IMR-90 (cell line): Measurements from ENCODE around the gene ANXA7. TPM values are rescaled to one million over a fixed set of nuclear protein-coding genes. Genes with fewer than 3 reads are reported as not detected.

Source experiments
- ATAC-seq: fragments of 200-7000 bp; cut with Tn5 transposase; 2 replicates; pipeline ENCODE4 v1.9.1; 2020; ENCODE audit warnings: low read depth, mild to moderate bottlenecking, moderate library complexity
- BruUV-seq: library from RNA; stranded (reverse); fragments of 400-500 nt; replicated peaks from 2 replicates; lab custom pipeline; 2021; lab: Mats Ljungman, UMichigan
- CTCF ChIA-PET: fragments of 300-600 bp; formaldehyde crosslinking; extraction: SDS; loops from one replicate; lab custom pipeline; 2021; ENCODE audit warnings: antibody characterized with exemption; lab: Yijun Ruan, JAX
- POLR2A ChIA-PET: fragments of 300-600 bp; sonication (Branson Sonifier 250); formaldehyde crosslinking; loops from one replicate; lab custom pipeline; 2022; ENCODE audit warnings: antibody characterized with exemption; ENCODE audit not compliant: unreplicated experiment; lab: Charles Lee
- DNase-seq: peaks from one replicate; pipeline ENCODE4 v3.0.0; 2013
- H2AFZ ChIP-seq: replicated peaks from 2 replicates; pipeline ENCODE3; 2013; ENCODE audit warnings: low read length, mild to moderate bottlenecking; ENCODE audit not compliant: poor library complexity
- H2AK5ac ChIP-seq: 2 replicates; pipeline ENCODE4 v1.6.1; 2013; ENCODE audit warnings: low read depth, low read length, inconsistent platforms
- H2AK9ac ChIP-seq: replicated peaks from 2 replicates; pipeline ENCODE3; 2013; ENCODE audit warnings: mild to moderate bottlenecking, low read depth, low read length, moderate library complexity; ENCODE audit not compliant: poor library complexity
- H2BK120ac ChIP-seq: 2 replicates; pipeline ENCODE4 v1.6.1; 2013; ENCODE audit warnings: low read depth, low read length, inconsistent platforms
- H2BK15ac ChIP-seq: 3 replicates; pipeline ENCODE4 v1.6.1; 2013; ENCODE audit warnings: low read depth, low read length, inconsistent platforms
- H2BK20ac ChIP-seq: 2 replicates; pipeline ENCODE4 v1.6.1; 2013; ENCODE audit warnings: low read depth, mild to moderate bottlenecking, inconsistent platforms, low read length, moderate library complexity
- H2BK5ac ChIP-seq: 2 replicates; pipeline ENCODE4 v1.6.1; 2013; ENCODE audit warnings: mild to moderate bottlenecking, low read depth, low read length, inconsistent platforms; ENCODE audit not compliant: poor library complexity, severe bottlenecking
- H3K14ac ChIP-seq: replicated peaks from 2 replicates; pipeline ENCODE4 v1.6.1; 2013; ENCODE audit warnings: low read depth, low read length, inconsistent platforms
- H3K18ac ChIP-seq: 2 replicates; pipeline ENCODE4 v1.6.1; 2013; ENCODE audit warnings: low read depth, low read length, control low read depth
- H3K23ac ChIP-seq: 2 replicates; pipeline ENCODE4 v1.6.1; 2013; ENCODE audit warnings: low read depth, low read length, inconsistent platforms
- H3K27ac ChIP-seq: 2 replicates; pipeline ENCODE4 v1.5.1; 2013; ENCODE audit warnings: mild to moderate bottlenecking, control low read depth, low read length; ENCODE audit not compliant: insufficient read depth
- H3K27me3 ChIP-seq: 2 replicates; pipeline ENCODE4 v1.6.1; 2013; ENCODE audit warnings: low read length; ENCODE audit not compliant: control insufficient read depth, insufficient read depth
- H3K36me3 ChIP-seq: 2 replicates; pipeline ENCODE4 v1.6.1; 2013; ENCODE audit warnings: low read length, mixed read lengths; ENCODE audit not compliant: control insufficient read depth, insufficient read depth
- H3K4ac ChIP-seq: 2 replicates; pipeline ENCODE4 v1.6.1; 2013; ENCODE audit warnings: low read depth, low read length, inconsistent platforms
- H3K4me1 ChIP-seq: 2 replicates; pipeline ENCODE4 v1.6.1; 2013; ENCODE audit warnings: low read length, mixed read lengths; ENCODE audit not compliant: control insufficient read depth, insufficient read depth
- H3K4me2 ChIP-seq: 2 replicates; pipeline ENCODE4 v1.6.1; 2013; ENCODE audit warnings: low read depth, mild to moderate bottlenecking, control low read depth, low read length, moderate library complexity
- H3K4me3 ChIP-seq: 2 replicates; pipeline ENCODE4 v1.5.1; 2013; ENCODE audit warnings: low read depth, mild to moderate bottlenecking, control low read depth, low read length, moderate library complexity; ENCODE audit not compliant: insufficient read depth
- H3K56ac ChIP-seq: 2 replicates; pipeline ENCODE4 v1.6.1; 2013; ENCODE audit warnings: low read length, inconsistent platforms; ENCODE audit not compliant: insufficient read depth; ENCODE audit errors: extremely low read depth
- H3K79me1 ChIP-seq, 2 experiments: 2 replicates each; pipeline ENCODE4 v1.6.1; 2013; ENCODE audit warnings: low read length in 2 of 2, inconsistent platforms in 1 of 2, low read depth in 1 of 2
- H3K9ac ChIP-seq: 2 replicates; pipeline ENCODE4 v1.6.1; 2013; ENCODE audit warnings: low read depth, low read length, control low read depth
- H3K9me1 ChIP-seq: 2 replicates; pipeline ENCODE4 v1.6.1; 2013; ENCODE audit warnings: low read length, inconsistent platforms; ENCODE audit not compliant: insufficient read depth
- H3K9me3 ChIP-seq: 2 replicates; pipeline ENCODE4 v1.6.1; 2013; ENCODE audit warnings: low read length; ENCODE audit not compliant: control insufficient read depth, insufficient read depth
- H4K20me1 ChIP-seq: 2 replicates; pipeline ENCODE4 v1.6.1; 2013; ENCODE audit warnings: low read length, inconsistent platforms; ENCODE audit not compliant: insufficient read depth
- H4K5ac ChIP-seq: 2 replicates; pipeline ENCODE4 v1.6.1; 2013; ENCODE audit warnings: mild to moderate bottlenecking, low read depth, low read length, control low read depth
- H4K8ac ChIP-seq, 2 experiments: 2 replicates each; pipeline ENCODE4 v1.6.1; 2013; ENCODE audit warnings: low read depth in 2 of 2, low read length in 2 of 2, control low read depth in 1 of 2, inconsistent platforms in 1 of 2
- H4K91ac ChIP-seq: 2 replicates; pipeline ENCODE4 v1.6.1; 2013; ENCODE audit warnings: low read depth, low read length, inconsistent platforms; ENCODE audit not compliant: insufficient read depth
- CEBPB ChIP-seq: IDR thresholded peaks from 2 replicates; pipeline ENCODE4 v1.6.1; 2012; ENCODE audit warnings: low read depth, low read length, improper control_type of control experiment
- CHD1 ChIP-seq: IDR thresholded peaks from 2 replicates; pipeline ENCODE4 v1.6.1; 2012; ENCODE audit warnings: low read depth, low read length, improper control_type of control experiment
- MAFK ChIP-seq: IDR thresholded peaks from 2 replicates; pipeline ENCODE4 v1.6.1; 2012; ENCODE audit warnings: low read depth, low read length, improper control_type of control experiment
- MAZ ChIP-seq: IDR thresholded peaks from 2 replicates; pipeline ENCODE4 v1.6.1; 2012; ENCODE audit warnings: low read depth, mild to moderate bottlenecking, low read length, improper control_type of control experiment, moderate library complexity, borderline replicate concordance
- POLR2A ChIP-seq: IDR thresholded peaks from 2 replicates; pipeline ENCODE4 v1.6.1; 2012; ENCODE audit warnings: mild to moderate bottlenecking, low read depth, low read length
- RCOR1 ChIP-seq: IDR thresholded peaks from 2 replicates; pipeline ENCODE4 v1.6.1; 2012; ENCODE audit warnings: mild to moderate bottlenecking, low read length, improper control_type of control experiment; ENCODE audit not compliant: insufficient replicate concordance
- SMC3 ChIP-seq: fragments of 150-350 bp; IDR thresholded peaks from 2 replicates; pipeline ENCODE4 v1.6.1; 2016; ENCODE audit warnings: low read depth, mild to moderate bottlenecking, antibody characterized with exemption, low read length, moderate library complexity
- WGBS, 2 experiments: methylation state at CpG; one replicate each; pipeline versions ENCODE4 v1.1.5 to v1.1.7; 2013; ENCODE audit warnings: missing lambda C conversion rate in 2 of 2; ENCODE audit not compliant: insufficient read length in 1 of 2; ENCODE audit errors: extremely low coverage in 2 of 2; 5-methylcytosine and 5-hydroxymethylcytosine counted together
- dilution Hi-C: fragments of 300-500 bp; cut with HindIII; formaldehyde crosslinking; loops from one replicate; pipeline ENCODE4 v1.14.3; 2018; ENCODE audit warnings: low sequenced_read_pairs; ENCODE audit not compliant: unreplicated experiment
- in situ Hi-C: fragments of 300-500 bp; cut with MboI; formaldehyde crosslinking; loops from 3 replicates; pipeline ENCODE4 v1.14.3; 2019; ENCODE audit warnings: low sequenced_read_pairs, inconsistent platforms, mixed read lengths
- intact Hi-C: fragments of 100-400 bp; cut with micrococcal nuclease; formaldehyde crosslinking; loops from 2 replicates; pipeline ENCODE4 v1.10.0; 2022
- polyA plus RNA-seq, 3 experiments: library from polyadenylated mRNA; depleted of rRNA; stranded (reverse); fragments of >200 nt; gene quantifications; 2 replicates each; pipeline ENCODE4 v1.2.3, GENCODE V29; 2012; ENCODE audit warnings: low replicate concordance in 1 of 3
- total RNA-seq: library from RNA; depleted of rRNA; stranded (reverse); fragments of >200 nt; gene quantifications from 2 replicates; pipeline ENCODE4 v1.2.3, GENCODE V29; 2012

ANXA7 gene
- total and polyA plus RNA-seq, 2 of the 4 experiments (the other 2 are of a cell fraction), result 77.4 to 120 TPM

DNA sequence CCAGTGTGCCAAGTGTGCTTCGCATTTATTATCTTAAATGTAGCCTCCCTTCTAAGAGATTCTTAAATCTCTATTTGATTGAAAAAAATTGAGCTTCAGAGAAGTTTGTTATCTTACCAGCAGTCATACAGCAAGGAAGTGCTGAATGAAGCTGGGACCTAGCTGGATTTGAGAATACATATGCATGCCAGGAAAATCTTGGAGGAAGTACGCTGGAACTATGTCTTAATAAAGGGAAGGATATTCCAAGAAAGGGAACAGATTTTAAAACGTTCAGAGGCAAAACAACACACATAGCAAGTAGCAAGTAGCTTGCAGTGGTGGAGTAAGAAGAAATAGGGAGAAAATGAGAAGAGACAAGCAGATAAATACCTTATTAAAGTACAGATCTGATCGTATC lies 56.7 kb downstream of the ANXA7 start:
- intact Hi-C loops, result no loop called here
- ATAC-seq, result no peak
- BruUV-seq, result no TSS peak
- Histone ChIP-seq H4K8ac (no peak overlapping the region; a peak in 1 of 4 replicates), H3K36me3 (no peaks in the 10 kb centered on the region), H4K91ac (no peak overlapping the region), H2AK5ac (no peak overlapping the region), H3K23ac (no peak overlapping the region), H3K9me3 (no peaks in the 10 kb centered on the region), H4K5ac (no peak overlapping the region), H2AK9ac (no peak overlapping the region), H3K18ac (no peak overlapping the region), H3K9ac (no peak overlapping the region), H2BK15ac (no peak overlapping the region), H3K4me3 (no peak overlapping the region), H3K14ac (no peak overlapping the region), H4K20me1 (no peaks in the 10 kb centered on the region), H3K4me1 (no peaks in the 10 kb centered on the region), H3K56ac (no peak overlapping the region), H3K79me1 (no peaks in the 10 kb centered on the region), H3K27me3 (peaks cover 18% of the 10 kb centered on the region), H3K4ac (no peak overlapping the region), H2BK120ac (no peak overlapping the region), H3K9me1 (no peaks in the 10 kb centered on the region), H2BK20ac (no peak overlapping the region), H2BK5ac (no peak overlapping the region), H2AFZ (no peak overlapping the region), H3K4me2 (no peak overlapping the region), H3K27ac (no peak overlapping the region)
- in situ Hi-C loops, result no loop called here
- TF ChIP-seq CEBPB, result no peak
- no peak for TF ChIP-seq POLR2A
- TF ChIP-seq RCOR1, result no peak
- TF ChIP-seq CHD1, result no peak
- no peak for TF ChIP-seq MAFK
- no peak for TF ChIP-seq SMC3
- TF ChIP-seq MAZ, result no peak
- dilution Hi-C loops, result no loop called here
- no CpG with 5 or more reads among the region's 4 CpGs for WGBS, 2 experiments
- ChIA-PET POLR2A (no interaction called here), CTCF (no interaction called here)
- DNase-seq, result no peak
